HG02759 (cell line): ENCODE measurements around the gene PTGIS.

ENCODE experiments used
- ATAC-seq: cut with Tn5 transposase; IDR thresholded peaks from one replicate; pipeline ENCODE4 v1.9.1; 2021; ENCODE audit warnings: mild to moderate bottlenecking, moderate library complexity; ENCODE audit not compliant: unreplicated experiment

Gene PTGIS

GRCh38 chr20:49560646-49561045 is 7.3 kb downstream of the PTGIS start:
- no peak for ATAC-seq

- ATAC-seq = no peak
Measured at GRCh38 chr20:49560186-49560585, 7.8 kb downstream of the PTGIS start.

GRCh38 chr20:49559411-49560081 is 8.4 kb downstream of the PTGIS start:
- no peak for ATAC-seq

- no peak for ATAC-seq
Measured at GRCh38 chr20:49558826-49559225, 9.1 kb downstream of the PTGIS start.

GRCh38 chr20:49557449-49557848 is 10.5 kb downstream of the PTGIS start:
- ATAC-seq = no peak

- ATAC-seq = no peak
Measured at GRCh38 chr20:49556621-49557020, 11.3 kb downstream of the PTGIS start.

GRCh38 chr20:49549801-49550551 is 18.0 kb downstream of the PTGIS start:
- no peak for ATAC-seq

GRCh38 chr20:49548371-49548947 is 19.5 kb downstream of the PTGIS start:
- ATAC-seq = no peak

- ATAC-seq = no peak
Measured at GRCh38 chr20:49545572-49545971, 22.4 kb downstream of the PTGIS start.

- ATAC-seq = no peak
Measured at GRCh38 chr20:49544535-49544934, 23.4 kb downstream of the PTGIS start.

GRCh38 chr20:49543858-49544437 is 24.0 kb downstream of the PTGIS start:
- no peak for ATAC-seq

- no peak for ATAC-seq
Measured at GRCh38 chr20:49543071-49543857, 24.7 kb downstream of the PTGIS start.

- no peak for ATAC-seq
Measured at GRCh38 chr20:49542514-49542991, 25.4 kb downstream of the PTGIS start.

GRCh38 chr20:49541733-49542513 is 26.0 kb downstream of the PTGIS start:
- ATAC-seq = no peak

- no peak for ATAC-seq
Measured at GRCh38 chr20:49540687-49541435, 27.1 kb downstream of the PTGIS start.

- no peak for ATAC-seq
Measured at GRCh38 chr20:49540232-49540620, 27.7 kb downstream of the PTGIS start.

- no peak for ATAC-seq
Measured at GRCh38 chr20:49539481-49540231, 28.3 kb downstream of the PTGIS start.

- no peak for ATAC-seq
Measured at GRCh38 chr20:49538950-49539349, 29.0 kb downstream of the PTGIS start.

- ATAC-seq = no peak
Measured at GRCh38 chr20:49534255-49534712, 33.7 kb downstream of the PTGIS start.
